ENCODE measurements around the gene GPAM.

Gene GPAM

DNA sequence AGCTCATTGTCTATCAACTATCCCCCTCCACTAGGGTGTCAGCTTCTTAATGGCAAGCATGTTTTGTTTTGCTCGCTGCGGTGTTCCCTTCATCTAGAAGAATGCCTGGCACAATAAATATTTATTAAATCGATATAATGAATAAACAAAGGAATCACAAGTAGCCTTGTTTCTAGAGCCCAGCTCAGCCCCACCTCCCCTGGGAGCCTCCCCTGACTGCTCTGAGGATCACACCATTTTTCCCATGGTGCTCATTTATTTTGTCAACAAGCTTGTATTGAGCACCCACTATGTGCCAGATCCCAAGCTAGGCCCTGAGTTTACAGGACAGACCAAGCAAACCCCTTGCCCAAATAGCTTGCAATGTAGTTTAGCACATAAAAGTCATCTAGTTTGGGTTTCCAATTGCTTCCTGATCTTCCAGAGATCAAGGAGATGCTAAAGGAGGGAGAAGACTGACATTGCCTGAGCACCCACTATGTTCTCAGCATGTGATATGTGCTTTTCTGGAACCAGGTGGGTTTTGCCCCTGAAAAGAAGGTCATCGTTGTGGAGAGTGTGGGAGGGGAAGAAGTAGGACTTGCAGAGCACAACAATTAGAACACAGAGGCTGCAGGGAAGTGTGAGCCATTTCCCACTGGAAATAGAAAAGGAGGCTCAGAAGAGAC is 42.3 kb upstream of the GPAM start:
- Histone ChIP-seq H3K36me3 (ENCODE audit: low read depth) (no peaks in the 10 kb centered on the region), H3K4me3 (ENCODE audit: severe bottlenecking) (no peak overlapping the region), H3K27ac (ENCODE audit: poor library complexity, severe bottlenecking) (no peak overlapping the region), H3K27me3 (ENCODE audit: insufficient read depth, poor library complexity, severe bottlenecking) (no peaks in the 10 kb centered on the region), H3K4me1 (ENCODE audit: insufficient read depth, poor library complexity, severe bottlenecking) (peaks cover 18% of the 10 kb centered on the region), H3K9me3 (ENCODE audit: severe bottlenecking) (no peaks in the 10 kb centered on the region)
- ATAC-seq (ENCODE audit: low read depth) (no peak), DNase-seq (ENCODE audit: low spot score) (no peak)
- TF ChIP-seq, protein P1, sequence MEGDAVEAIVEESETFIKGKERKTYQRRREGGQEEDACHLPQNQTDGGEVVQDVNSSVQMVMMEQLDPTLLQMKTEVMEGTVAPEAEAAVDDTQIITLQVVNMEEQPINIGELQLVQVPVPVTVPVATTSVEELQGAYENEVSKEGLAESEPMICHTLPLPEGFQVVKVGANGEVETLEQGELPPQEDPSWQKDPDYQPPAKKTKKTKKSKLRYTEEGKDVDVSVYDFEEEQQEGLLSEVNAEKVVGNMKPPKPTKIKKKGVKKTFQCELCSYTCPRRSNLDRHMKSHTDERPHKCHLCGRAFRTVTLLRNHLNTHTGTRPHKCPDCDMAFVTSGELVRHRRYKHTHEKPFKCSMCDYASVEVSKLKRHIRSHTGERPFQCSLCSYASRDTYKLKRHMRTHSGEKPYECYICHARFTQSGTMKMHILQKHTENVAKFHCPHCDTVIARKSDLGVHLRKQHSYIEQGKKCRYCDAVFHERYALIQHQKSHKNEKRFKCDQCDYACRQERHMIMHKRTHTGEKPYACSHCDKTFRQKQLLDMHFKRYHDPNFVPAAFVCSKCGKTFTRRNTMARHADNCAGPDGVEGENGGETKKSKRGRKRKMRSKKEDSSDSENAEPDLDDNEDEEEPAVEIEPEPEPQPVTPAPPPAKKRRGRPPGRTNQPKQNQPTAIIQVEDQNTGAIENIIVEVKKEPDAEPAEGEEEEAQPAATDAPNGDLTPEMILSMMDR (IDR thresholded peaks at IDR 0.05; ENCODE audit: poor library complexity, severe bottlenecking): no peak

DNA sequence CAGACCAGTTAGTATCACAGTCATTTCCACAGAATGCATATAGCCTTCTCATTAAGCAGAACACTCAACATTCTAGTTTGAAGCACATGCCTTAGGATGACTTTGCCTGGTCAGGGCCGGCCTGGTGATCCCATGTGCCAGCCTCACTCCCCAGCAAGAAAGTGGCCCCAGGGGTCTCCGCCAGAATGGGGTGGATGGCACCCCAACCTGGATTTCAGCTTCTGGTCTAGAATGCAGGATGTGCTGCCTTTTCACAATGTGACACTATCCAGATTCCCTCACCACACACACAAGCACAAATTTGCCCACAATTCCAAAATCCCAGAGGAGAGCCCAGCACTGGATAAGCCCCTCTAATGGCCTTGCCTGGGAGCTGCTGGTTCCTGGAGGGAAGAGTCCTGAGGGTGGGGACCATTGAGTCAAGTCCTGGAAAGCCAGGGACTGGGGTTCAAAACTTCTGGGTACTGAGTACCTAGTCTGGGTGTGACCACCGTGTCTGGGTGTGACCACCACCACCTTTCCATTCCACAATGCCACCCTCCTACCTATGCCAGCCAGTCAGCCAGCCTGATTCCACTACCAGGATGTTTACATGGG is 41.5 kb upstream of the GPAM start:
- TF ChIP-seq, protein P1 (IDR thresholded peaks at IDR 0.05; ENCODE audit: poor library complexity, severe bottlenecking): no peak
- Histone ChIP-seq H3K9me3 (ENCODE audit: severe bottlenecking) (no peaks in the 10 kb centered on the region), H3K4me3 (ENCODE audit: severe bottlenecking) (no peak overlapping the region), H3K4me1 (ENCODE audit: insufficient read depth, poor library complexity, severe bottlenecking) (peaks cover 12% of the 10 kb centered on the region), H3K27me3 (ENCODE audit: insufficient read depth, poor library complexity, severe bottlenecking) (no peaks in the 10 kb centered on the region), H3K27ac (ENCODE audit: poor library complexity, severe bottlenecking) (no peak overlapping the region), H3K36me3 (ENCODE audit: low read depth) (no peaks in the 10 kb centered on the region)
- DNase-seq (ENCODE audit: low spot score) (no peak), ATAC-seq (ENCODE audit: low read depth) (no peak)

DNA sequence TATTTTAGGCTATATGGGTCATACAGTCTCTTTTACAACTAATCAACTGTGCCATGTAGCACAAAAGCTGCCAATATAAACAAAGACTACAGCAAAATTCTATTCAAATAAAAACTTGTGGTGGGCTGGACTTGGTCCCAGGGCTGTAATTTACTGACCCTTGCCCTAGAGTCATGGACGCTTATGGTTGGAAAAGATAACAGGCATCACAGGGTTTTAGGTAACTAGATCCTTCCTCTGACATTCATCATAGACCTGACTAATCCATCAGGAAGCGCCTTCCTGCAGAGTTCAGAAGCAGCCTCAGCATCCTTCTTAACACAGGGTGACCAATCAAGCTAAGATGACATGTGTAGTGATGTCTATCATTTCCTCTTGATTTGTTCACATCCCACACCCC is 40.2 kb upstream of the GPAM start:
- Histone ChIP-seq H3K4me1 (ENCODE audit: insufficient read depth, poor library complexity, severe bottlenecking) (peaks cover under 1% of the 10 kb centered on the region), H3K4me3 (ENCODE audit: severe bottlenecking) (no peak overlapping the region), H3K36me3 (ENCODE audit: low read depth) (no peaks in the 10 kb centered on the region), H3K27ac (ENCODE audit: poor library complexity, severe bottlenecking) (no peak overlapping the region), H3K9me3 (ENCODE audit: severe bottlenecking) (no peaks in the 10 kb centered on the region), H3K27me3 (ENCODE audit: insufficient read depth, poor library complexity, severe bottlenecking) (no peaks in the 10 kb centered on the region)
- no peak for ATAC-seq (ENCODE audit: low read depth)
- DNase-seq (ENCODE audit: low spot score): no peak
- TF ChIP-seq, protein P1 (IDR thresholded peaks at IDR 0.05; ENCODE audit: poor library complexity, severe bottlenecking): no peak

DNA sequence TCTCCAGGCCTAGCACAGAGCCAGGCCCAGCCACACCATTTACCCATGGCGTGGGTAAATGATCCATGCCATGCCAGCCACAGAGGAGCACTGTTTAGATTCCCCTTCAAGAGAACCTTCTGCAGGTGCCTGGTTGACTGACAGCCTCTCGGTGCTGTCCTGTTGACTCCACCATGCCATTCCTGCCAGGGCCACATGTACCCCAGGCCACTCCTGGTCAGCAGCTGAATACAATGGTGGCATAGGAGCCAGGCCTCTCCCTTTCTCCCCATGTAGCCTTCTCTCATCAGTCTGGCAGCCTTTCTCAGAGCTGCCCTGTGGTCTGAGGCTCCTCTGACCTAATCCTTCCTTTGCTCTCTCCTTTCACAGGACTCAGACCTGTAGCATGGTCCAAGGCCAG is 39.2 kb upstream of the GPAM start:
- DNase-seq (ENCODE audit: low spot score): no peak
- Histone ChIP-seq H3K36me3 (ENCODE audit: low read depth) (no peaks in the 10 kb centered on the region), H3K27me3 (ENCODE audit: insufficient read depth, poor library complexity, severe bottlenecking) (no peaks in the 10 kb centered on the region), H3K4me3 (ENCODE audit: severe bottlenecking) (no peak overlapping the region), H3K4me1 (ENCODE audit: insufficient read depth, poor library complexity, severe bottlenecking) (no peaks in the 10 kb centered on the region), H3K27ac (ENCODE audit: poor library complexity, severe bottlenecking) (no peak overlapping the region), H3K9me3 (ENCODE audit: severe bottlenecking) (no peaks in the 10 kb centered on the region)
- ATAC-seq (ENCODE audit: low read depth): no peak
- TF ChIP-seq, protein P1 (IDR thresholded peaks at IDR 0.05; ENCODE audit: poor library complexity, severe bottlenecking): no peak

DNA sequence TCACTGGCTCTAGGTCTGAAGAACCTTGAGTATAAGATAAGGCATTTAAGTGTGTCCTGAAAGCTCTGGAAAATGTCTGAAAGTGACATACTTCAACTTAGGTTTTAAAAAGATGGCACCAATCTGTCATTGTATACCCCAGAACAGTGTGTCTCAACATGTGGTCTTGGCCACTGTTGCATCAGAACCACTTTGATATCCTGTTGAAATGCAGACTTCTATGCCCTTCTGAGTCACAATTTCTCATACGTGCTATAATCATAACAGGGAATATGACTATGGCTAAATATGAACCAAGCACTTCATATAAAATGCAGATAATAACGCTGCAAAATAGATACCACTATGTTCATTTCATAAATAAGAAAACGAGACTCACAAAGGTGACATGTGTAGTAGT is 38.0 kb upstream of the GPAM start:
- H3K27ac ChIP-seq (ENCODE audit: poor library complexity, severe bottlenecking): no peak overlapping the region
- TF ChIP-seq, protein P1 (IDR thresholded peaks at IDR 0.05; ENCODE audit: poor library complexity, severe bottlenecking): no peak
- no peak for DNase-seq (ENCODE audit: low spot score)

More for the DNA sequence above, 38.0 kb upstream of the GPAM start:
- no peak for ATAC-seq (ENCODE audit: low read depth)
- H3K4me1 ChIP-seq (ENCODE audit: insufficient read depth, poor library complexity, severe bottlenecking): no peaks in the 10 kb centered on the region
- no peaks in the 10 kb centered on the region for H3K27me3 ChIP-seq (ENCODE audit: insufficient read depth, poor library complexity, severe bottlenecking)
- H3K4me3 ChIP-seq (ENCODE audit: severe bottlenecking): no peak overlapping the region
- no peaks in the 10 kb centered on the region for H3K36me3 ChIP-seq (ENCODE audit: low read depth)
- H3K9me3 ChIP-seq (ENCODE audit: severe bottlenecking): no peaks in the 10 kb centered on the region
